Neural crest cell (in vitro differentiated cells): ENCODE measurements around the gene JPH3. TPM values are rescaled to one million over a fixed set of nuclear protein-coding genes. Genes with fewer than 3 reads are reported as not detected.

Experiments
- DNase-seq: peaks from one replicate; pipeline ENCODE4 v3.0.0; 2021; ENCODE audit warnings: low read depth, mixed read lengths, low spot score
- H3K27ac Mint-ChIP-seq: one replicate; pipeline ENCODE4 v1.8.0; 2021; ENCODE audit warnings: mild to moderate bottlenecking, mixed read lengths; ENCODE audit not compliant: unreplicated experiment
- H3K27me3 Mint-ChIP-seq: 2 replicates; pipeline ENCODE4 v1.8.0; 2021; ENCODE audit warnings: low read depth, mild to moderate bottlenecking, mixed read lengths
- H3K36me3 Mint-ChIP-seq: 2 replicates; pipeline ENCODE4 v1.8.0; 2021; ENCODE audit warnings: low read depth, mild to moderate bottlenecking, mixed read lengths
- H3K4me1 Mint-ChIP-seq: 2 replicates; pipeline ENCODE4 v1.8.0; 2021; ENCODE audit warnings: mixed read lengths
- H3K4me3 Mint-ChIP-seq: one replicate; pipeline ENCODE4 v1.8.0; 2021; ENCODE audit warnings: mild to moderate bottlenecking, mixed read lengths
- H3K9me3 Mint-ChIP-seq: 2 replicates; pipeline ENCODE4 v1.8.0; 2021; ENCODE audit warnings: mixed read lengths
- CTCF ChIP-seq: fragments of 200-600 bp; sonication (generic); conservative IDR thresholded peaks from 2 replicates; pipeline ENCODE4 v1.5.0; 2021; ENCODE audit warnings: antibody characterized with exemption, mild to moderate bottlenecking
- total RNA-seq: library from RNA; stranded (reverse); gene quantifications from 2 replicates; pipeline ENCODE4 v1.2.1, GENCODE V29; 2021

JPH3 gene
- total RNA-seq, 1 donor from 2014 or later: 9.1 TPM

- Mint-ChIP-seq H3K27ac (no peak overlapping the region), H3K4me1 (peaks cover 11% of the 10 kb centered on the region), H3K4me3 (no peak overlapping the region), H3K9me3 (no peaks in the 10 kb centered on the region), H3K27me3 (no peaks in the 10 kb centered on the region), H3K36me3 (peaks cover 2% of the 10 kb centered on the region)
- DNase-seq: no peak
- no peak for TF ChIP-seq CTCF
These were observed 104.8 kb downstream of the JPH3 start for GRCh38 chr16:87707097-87707496.

GRCh38 chr16:87707714-87708580 lies 105.6 kb downstream of the JPH3 start:
- Mint-ChIP-seq H3K4me3 (no peak overlapping the region), H3K36me3 (peaks cover 2% of the 10 kb centered on the region), H3K4me1 (peaks cover 11% of the 10 kb centered on the region), H3K9me3 (no peaks in the 10 kb centered on the region), H3K27ac (peak overlapping the region; percentile 79), H3K27me3 (no peaks in the 10 kb centered on the region)
- DNase-seq: no peak
- TF ChIP-seq CTCF: no peak

GRCh38 chr16:87708881-87709638 lies 106.8 kb downstream of the JPH3 start:
- no peak for TF ChIP-seq CTCF
- DNase-seq: no peak
- no peak overlapping the region for H3K4me3 Mint-ChIP-seq
- H3K36me3 Mint-ChIP-seq: peaks cover 2% of the 10 kb centered on the region
- peaks cover 11% of the 10 kb centered on the region for H3K4me1 Mint-ChIP-seq
- no peaks in the 10 kb centered on the region for H3K9me3 Mint-ChIP-seq
- no peak overlapping the region for H3K27ac Mint-ChIP-seq
- H3K27me3 Mint-ChIP-seq: no peaks in the 10 kb centered on the region

GRCh38 chr16:87709677-87710076 lies 107.4 kb downstream of the JPH3 start:
- Mint-ChIP-seq H3K27me3 (no peaks in the 10 kb centered on the region), H3K27ac (no peak overlapping the region), H3K4me3 (no peak overlapping the region), H3K36me3 (peaks cover 2% of the 10 kb centered on the region), H3K9me3 (no peaks in the 10 kb centered on the region), H3K4me1 (peaks cover 9% of the 10 kb centered on the region)
- no peak for DNase-seq
- TF ChIP-seq CTCF: no peak

GRCh38 chr16:87710887-87711286 lies 108.6 kb downstream of the JPH3 start:
- H3K4me1 Mint-ChIP-seq: peaks cover under 1% of the 10 kb centered on the region
- H3K36me3 Mint-ChIP-seq: peaks cover 2% of the 10 kb centered on the region
- no peaks in the 10 kb centered on the region for H3K9me3 Mint-ChIP-seq
- TF ChIP-seq CTCF: no peak
- no peak for DNase-seq
- H3K27me3 Mint-ChIP-seq: no peaks in the 10 kb centered on the region
- no peak overlapping the region for H3K4me3 Mint-ChIP-seq
- no peak overlapping the region for H3K27ac Mint-ChIP-seq
